Activated gamma-delta T cell treated with anti-CD3 and anti-CD28 coated beads, Interleukin-2, amount 50 U/mL, for 16 hours (primary cell): ENCODE measurements around the gene LCN9.

Experiments
- DNase-seq: peaks from one replicate; pipeline ENCODE4 v3.0.0-alpha.2; 2020; ENCODE audit warnings: low read depth

The LCN9 gene

DNA sequence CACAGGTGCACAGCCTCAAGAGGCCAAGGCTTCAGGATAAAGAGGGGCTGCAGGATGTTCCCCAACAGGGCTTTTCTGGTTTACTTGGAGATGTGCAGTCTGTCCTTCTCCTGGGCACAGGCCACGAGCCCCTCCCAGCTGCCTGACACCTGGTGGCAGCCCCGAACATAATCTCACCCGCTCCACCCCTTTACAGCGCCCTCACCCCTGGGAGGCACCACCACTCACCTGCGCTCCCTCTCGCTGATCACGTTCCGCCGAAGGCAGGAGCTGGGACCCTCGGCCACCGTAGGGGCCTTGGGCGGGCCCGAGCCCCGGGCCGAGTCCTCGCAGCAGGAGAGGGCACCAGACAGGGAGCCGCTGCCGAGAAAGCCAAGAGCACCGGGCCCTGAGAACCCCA lies 35.7 kb downstream of the LCN9 start:
- no peak for DNase-seq

DNA sequence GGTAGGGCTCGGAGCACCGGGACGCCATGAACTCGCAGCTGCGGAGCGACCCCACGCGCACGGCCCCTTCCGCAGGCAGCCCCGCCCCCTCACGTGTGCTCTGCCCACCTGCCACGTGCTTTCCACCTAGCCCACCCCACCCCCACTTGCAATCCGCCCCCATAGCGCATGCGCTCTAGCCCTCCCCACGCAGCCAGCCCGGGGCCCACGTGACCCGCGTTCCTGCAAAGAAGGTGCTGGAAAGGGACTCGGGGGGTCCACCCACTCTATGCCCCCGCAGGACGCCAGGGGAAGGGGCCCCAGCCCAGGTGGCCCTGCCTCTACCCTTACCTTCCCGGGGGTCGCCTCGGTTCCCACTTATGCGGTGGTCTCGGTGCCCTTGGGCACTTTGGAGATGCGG lies 36.3 kb downstream of the LCN9 start, which contains the start of gene SOHLH1:
Gene SOHLH1 (minus strand): TSS at position 42 of the 400 bp plus-strand sequence. CDS start 14 bp downstream, at position 28.
- no peak for DNase-seq

DNA sequence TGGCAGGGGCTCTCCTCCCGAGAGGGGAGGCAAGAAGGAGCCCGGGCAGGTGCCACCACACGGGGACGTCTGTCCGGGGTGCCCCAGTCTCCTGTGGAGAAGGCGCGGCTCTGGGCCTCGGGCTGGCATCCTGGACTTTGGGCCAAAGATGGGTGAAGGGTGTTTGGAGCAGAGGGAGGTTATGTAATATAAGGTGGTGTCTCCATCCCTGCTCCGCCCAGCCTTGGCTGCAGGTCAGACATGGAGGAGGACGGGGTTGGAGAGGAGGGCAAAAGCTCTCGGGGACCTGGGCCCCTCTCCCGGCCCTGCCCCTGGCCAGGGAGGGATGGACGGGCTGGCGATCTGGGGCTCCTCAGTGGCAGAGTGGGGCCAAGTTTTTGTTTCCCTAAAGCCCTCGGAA lies 37.4 kb downstream of the LCN9 start:
- DNase-seq, result no peak

DNA sequence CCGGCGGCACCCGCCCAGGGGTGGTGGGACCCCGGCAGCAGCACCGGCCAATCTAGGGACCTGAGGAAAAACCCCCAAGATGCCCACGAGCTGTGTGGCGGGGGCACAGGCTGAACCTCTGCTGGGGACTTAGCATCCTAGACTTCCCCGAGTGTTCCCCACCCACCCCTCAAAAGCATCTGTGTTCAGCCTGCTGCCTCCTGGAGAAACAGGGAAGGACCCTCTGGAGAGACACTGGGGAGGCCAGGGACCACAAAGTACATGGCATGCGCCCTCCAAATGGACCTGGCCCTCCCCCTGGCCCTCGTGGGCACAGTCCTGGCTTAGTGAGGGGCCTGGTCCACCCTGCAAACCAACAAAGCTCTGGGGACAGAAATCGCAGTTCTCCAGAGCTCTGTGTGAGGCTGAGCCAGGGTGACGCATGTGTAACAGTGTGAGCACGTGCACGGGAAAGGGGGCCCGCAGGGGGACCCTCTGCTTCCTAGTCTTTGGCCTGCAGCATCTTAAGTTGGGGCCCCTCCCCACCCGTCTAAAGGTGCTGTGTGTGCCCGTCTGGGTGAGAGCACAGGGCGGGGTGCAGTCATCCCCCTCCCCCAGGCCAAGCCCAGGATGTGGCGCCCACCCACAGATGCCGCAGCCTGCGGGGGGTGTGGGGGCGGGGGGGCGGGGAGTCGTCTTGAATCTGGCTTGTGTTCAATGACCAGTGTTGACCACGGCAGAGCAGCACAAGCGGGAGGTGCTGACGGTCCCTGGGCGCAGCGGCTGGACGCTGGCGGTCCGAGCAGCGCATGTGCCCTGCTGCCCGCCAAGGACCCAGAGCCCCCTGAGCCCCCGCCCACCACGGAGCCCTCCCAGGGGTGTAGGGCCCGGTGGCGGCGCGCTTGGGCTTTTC lies 38.2 kb downstream of the LCN9 start:
- DNase-seq, result no peak

DNA sequence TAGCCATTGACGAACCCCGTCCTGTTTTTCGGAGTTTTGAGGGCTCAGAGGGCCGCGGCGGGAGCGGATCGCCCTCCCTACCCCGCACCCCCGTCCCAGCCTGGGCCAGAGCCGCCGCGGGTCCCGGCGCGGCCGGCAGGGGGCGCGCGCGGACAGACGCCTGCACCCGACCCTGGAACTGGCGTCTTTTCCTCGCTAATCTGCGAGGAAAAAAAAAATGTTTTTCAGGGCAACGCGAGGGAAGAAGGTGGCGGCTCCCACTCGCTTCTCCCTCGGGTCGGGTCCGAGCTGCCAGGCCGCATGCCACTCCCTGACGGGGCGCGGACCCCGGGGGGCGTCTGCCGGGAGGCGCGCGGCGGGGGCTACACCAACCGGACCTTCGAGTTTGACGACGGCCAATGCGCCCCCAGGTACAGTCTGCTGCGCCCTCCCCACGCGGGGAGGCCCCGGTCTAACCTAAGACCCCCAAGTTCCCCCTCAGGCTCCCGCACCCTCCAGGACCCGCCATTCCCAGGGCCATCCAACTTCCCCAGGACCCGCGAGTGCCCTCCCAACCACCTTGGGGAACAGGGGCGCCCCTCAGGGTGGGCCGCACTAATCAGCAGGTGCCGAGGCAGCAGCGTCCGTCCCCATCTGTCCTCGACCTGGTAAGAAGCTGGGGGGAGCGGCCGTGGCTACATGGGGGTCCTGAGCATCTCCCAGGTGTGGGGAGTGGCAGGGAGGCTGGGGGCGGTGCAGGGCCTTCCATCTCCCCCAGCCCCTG lies 39.0 kb downstream of the LCN9 start, which contains the start of gene KCNT1:
Gene KCNT1 (plus strand): TSS at position 227 of the 763 bp plus-strand sequence. CDS start 74 bp downstream, at position 301.
- peak; percentile 22 for DNase-seq

DNA sequence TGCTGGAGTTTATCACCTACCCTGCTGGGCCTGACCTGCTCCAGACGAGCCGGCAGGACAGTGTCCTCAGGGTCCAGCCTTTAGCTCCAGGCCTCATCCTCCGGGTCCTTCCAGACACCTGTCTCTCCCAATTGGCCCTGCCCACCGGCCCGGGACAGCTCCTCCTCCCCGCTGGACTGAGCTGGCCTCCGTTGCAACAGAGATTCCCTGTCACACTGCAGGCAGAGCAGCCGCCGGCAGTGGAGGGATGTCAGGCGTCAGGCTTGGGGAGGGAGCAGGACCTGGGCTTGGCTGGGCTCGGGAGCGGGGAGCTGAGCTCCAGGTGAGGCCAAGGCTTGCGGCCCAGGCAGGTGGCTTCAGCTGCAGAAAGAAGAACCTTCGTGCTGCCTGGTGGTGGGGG lies 40.6 kb downstream of the LCN9 start:
- DNase-seq, result no peak

DNA sequence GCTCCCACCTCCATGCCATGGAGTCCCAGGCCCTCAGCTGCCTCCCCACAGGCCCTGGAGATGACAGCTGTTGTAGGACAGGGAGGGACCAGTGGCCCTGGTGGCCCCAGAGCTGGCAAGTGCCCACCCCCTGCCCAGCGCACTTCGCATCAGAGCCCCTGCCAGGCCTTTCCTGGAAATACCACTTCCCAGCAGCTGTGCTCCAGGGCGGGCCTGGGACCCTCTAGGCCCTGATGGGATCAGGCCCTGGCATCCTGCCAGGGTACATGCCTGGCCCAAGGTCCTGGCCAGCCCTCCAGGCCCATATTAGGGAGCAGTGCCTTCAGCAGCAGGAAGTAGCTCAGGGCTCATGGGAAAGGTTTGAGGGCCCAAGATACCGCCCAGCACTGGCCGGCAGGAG lies 41.4 kb downstream of the LCN9 start:
- DNase-seq, result no peak

DNA sequence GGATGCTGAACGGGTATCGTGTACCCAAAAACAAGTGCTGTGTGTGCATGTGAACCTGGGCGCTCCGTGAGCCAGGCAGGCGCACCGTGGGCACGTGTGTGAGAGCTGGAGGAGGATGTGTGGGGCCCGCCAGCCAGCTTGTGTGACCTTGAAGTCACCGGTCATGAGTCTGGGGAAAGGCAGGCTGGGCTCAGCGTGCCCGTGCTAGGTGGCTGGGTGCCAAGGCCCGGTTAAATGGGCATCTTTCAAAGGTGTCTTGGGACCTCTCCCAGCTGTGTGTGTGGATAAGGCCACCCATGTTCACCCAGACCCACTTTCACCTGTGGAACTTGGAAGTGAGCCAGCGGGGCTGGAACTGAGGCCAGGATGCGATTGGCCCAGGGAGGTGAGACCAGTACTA lies 42.3 kb downstream of the LCN9 start:
- DNase-seq, result no peak

DNA sequence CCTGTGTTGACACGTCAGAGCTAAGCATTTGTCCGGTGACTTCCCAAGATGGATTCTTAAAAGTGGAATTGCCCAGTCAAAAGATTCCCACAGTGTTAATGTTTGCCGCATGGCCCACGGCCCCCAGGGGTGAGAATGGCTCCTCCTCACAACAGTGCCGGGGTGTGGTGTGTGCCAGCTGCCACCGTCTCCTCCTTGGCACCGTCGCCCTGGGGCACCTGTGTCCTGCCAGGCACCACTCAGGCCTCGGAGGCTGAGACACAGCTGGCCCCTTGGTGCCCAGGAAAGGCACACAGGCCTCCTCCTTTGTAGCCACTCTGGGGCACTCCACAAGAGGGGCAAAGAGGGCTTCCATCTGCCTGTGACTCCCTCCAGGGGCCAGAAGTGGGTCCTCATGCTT lies 43.2 kb downstream of the LCN9 start:
- DNase-seq, result no peak

DNA sequence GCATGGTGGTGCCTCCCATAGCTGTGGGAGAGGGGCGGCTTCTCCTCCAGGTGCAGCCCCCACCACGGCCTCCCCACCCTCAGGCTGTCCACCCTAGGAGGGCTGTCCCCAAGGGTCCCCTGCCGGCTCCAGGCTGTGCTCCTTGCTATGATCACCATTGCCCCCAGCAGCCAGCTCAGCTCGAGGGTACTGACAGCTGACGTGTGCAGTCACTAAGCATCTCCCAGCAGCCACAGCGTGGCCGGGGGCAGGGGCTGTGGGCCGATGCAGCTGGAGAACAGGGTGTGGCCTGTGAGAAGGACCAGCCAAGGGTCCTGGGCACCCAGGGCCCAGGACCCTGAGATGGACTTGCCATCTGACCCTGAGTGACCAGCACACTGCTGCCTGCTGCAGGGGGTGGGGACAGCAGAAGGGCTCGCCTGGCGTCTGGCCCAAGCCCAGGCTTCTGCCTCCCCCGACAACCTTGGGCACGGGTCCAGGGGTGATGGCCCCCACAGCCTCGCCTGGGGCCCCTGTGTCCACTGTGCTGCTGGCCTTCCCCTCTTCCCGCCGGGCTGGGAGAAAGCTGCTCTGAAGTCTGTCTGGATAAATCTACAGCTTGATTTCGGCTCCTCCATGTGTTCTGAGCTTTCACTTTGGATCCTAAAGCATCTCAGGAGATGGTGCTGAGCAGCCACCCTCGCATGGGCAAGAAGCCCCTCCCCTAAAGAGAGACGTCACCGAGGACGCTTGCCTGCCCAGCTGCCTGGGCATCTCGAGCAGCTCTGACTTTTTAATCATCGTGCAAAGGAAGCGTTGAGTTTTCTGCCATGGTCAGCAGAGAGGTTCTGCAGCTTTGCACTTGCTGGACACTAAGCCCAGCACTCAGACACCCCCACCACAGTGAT lies 44.4 kb downstream of the LCN9 start:
- no peak for DNase-seq

DNA sequence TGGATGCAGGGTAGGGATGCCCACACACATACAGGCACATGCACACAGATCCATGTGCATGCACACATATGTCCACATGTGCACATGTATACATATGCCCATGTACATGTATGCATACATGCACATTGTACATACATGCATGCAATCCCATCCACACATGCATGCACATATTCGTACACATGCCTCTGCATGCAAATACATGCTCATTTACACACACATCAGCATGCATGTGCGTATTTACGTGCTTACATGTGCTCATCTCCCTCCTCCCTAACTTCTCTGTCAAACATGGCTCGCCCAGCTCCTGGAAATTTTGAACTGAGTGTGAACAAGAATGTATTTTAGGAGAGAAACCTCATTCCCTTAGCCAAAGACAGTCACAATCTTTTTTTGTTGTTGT lies 45.1 kb downstream of the LCN9 start:
- DNase-seq, result no peak

DNA sequence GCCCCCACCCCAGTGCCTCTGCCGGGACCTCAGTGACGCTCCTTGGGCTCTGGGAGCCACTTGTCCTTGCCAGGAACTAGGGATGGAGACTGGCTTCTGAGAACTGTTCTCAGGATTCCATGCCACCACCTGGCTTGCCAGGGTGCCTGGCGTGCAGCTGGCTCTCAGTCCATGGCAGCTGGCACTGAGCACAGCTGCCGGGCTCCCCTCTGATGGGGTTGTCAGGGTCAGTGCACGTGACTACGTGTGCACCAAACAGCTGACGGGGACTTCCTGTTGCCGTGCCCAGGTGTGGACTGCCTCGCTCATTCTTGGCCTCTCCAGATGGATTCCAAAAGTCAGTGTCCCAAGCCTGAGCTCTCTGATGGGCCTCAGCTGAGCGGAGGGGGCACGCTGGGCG lies 48.3 kb downstream of the LCN9 start:
- DNase-seq, result no peak

DNA sequence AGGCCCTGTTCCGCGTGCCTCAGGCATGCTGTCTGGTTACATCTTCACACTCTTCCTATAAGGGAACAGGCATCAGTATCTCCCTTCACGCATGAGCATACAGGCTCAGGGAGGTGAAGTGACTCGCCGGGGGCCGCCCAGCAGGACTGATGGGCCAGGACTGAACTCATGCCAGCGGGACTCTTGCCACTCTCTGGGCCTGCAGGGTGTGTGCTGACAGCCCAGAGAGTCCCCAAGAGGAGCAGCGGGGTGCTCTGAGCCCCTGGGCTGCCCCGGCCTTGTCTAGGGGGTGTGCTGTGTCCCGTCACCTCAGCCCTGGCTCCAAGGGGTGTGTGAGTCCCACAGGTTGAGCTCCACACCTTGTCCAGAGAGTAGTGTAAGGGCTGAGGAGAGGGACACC lies 48.8 kb downstream of the LCN9 start:
- no peak for DNase-seq

DNA sequence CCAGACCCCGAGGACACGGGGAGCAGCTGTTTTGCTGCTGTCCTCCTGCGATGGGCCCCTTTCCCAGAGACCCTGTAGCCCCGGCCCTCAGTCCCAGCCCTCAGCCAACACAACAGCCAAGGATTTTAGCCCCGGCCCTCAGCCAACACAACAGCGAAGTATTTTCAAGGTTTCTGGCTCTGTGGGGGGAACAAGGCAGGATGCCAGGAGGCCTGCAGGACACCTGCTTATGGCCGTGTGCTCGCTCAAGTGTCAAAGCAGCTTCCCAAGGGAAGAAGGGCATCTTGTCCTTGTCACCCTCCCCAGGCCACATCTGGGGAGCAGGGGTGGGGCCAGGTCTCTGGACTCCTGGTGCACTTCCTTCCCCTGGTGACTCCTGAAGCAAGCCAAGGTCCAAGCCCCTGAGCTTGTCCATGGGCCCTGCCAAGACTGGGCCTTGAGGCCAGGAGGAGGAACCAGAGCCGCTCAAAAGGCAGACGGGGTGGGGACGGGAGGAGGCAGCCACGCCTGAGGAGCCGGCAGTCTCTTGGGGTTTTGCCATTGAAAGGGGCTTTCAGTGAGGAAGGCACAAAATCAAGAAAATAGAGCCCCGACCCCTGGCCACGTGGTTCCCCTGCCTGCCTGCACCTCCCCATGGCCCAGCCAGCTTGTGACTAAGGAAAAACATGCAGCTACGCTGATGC lies 49.6 kb downstream of the LCN9 start:
- DNase-seq, result no peak

DNA sequence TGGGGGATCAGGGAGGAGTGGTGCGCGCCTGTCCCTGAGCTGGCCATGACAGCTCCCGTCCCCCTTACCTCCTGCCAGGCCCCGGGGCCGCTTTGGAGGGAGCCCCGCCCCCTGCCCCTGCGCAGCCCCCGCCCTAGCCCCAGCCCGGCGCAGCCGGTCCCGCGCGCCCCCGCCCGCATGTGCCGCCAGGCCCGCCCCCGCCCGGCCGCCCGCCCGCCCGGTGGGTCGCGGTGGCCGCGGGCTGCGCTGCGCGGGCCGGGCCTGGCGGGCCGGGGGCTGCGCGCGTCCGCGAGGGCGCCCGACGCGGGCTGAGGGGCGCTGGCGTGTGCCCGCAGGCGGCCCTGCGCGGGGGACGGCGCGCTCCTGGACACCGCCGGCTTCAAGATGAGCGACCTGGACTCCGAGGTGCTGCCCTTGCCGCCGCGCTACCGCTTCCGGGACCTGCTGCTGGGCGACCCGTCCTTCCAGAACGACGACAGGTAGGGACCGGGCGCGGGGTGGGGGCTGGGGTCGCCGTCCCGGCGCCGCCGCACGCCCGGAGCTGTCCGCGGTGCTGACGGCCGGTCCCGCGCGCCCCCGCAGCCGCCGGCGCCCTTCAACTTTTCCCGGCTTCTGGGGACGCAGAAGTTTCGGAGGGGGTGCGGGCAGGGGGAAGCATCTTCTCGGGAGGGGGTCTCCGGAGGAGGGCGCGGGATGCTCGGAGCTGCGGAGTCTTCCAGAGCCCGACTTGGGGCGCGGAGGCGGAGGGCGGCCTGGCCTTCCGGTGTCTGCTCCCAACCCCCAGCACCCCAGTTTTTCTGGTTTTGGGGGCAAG lies 51.3 kb downstream of the LCN9 start:
- no peak for DNase-seq

DNA sequence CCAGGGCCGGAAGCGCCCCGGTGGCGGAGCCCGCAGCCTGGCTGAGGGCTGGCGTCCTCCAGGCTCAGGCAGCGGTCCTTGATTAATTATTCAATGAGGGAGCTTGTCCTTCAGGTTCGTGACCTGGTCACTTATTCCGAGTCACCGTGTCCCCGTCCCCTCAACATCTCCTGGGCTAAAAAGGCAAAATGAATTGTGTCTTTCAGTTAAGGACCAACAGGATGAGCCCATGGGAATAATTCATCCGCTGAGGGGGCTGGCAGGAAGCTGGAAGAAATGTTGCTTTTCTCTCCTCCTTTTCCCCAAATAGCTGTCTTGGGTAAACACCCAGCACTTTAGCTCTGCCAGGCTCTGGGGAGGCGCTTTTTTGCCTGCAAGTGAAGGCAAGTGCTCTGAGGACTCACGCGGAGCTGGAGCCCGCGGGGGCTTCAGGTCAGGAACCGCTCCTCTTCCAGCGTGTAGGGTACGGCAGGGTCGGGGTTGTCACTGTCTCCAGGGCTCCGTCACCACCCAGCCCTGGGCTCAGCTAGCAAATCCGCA lies 52.0 kb downstream of the LCN9 start:
- DNase-seq, result no peak

DNA sequence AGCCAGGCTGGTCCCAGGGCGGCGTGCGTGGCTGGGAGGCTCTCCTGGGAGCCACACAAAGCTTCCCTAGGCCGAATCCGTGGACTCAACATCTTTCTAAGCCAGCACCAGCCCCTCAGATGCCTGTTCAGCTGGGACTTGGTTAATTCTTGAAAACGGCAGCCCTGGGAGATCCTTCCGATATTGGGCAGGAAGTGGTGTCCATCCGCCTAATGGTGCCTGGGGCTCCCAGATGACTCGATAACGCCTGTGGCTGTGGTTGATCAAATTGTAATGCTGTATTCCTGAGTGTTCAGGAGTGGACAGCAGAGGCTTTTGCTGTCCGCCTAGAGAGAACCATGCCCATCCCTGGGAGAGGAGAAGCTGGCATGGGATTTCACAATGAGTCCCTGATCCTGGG lies 52.9 kb downstream of the LCN9 start:
- no peak for DNase-seq
